AML-193 (cell line): Measurements from ENCODE around the gene GZMM.
"Not testable (repeated sequence)": the region's sequence is repeated elsewhere in the genome, so short reads cannot be mapped to it uniquely, and the experiment has no call there.

Experiments used
- DNase-seq, 2 experiments: peaks; one replicate each; lab custom pipeline; 2025; lab: John Stamatoyannopoulos, UW

GZMM gene

DNA sequence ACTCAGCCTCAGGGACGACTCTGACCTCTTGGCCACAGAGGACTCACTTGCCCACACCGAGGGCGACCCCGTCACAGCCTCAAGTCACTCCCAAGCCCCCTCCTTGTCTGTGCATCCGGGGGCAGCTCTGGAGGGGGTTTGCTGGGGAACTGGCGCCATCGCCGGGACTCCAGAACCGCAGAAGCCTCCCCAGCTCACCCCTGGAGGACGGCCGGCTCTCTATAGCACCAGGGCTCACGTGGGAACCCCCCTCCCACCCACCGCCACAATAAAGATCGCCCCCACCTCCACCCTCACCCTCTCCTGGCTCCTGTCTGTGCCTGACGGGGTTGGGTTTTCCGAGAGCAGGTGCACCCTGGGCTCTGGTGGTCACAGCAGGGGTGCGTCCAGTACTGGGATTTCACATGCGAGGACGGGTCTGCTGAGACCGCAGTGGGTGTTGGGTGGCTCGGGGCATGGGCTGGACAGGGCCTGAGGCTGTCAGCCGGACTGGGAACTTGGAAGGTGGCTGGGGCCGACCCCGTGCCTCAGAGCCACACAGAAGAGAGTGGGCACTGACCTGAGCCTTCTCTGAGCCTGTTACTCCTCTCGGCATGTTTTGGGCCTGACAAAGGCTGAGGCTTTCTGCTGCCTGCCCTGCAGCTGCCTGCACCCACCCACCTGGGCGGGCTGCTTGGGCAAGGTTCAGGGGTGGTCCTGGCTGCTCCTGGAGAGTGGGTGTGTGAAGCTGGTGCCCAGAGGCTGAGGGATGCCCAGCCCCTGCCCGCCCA lies 39.5 kb downstream of the GZMM start:
- no peak for DNase-seq

DNA sequence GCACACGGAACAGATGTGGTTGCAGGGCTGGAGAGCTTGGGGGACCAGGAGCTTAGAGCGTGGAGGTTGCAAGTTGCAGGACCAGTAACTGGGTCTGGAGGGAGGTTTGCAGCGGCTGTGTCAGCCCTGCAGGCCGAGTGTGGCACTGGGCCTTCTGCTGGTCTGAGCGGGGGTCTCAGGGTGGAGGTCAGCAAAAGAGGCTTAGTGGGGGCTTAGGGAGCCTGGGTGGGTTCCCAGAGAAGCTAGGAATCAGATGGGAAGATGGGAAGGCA lies 40.1 kb downstream of the GZMM start:
- DNase-seq, result no peak

DNA sequence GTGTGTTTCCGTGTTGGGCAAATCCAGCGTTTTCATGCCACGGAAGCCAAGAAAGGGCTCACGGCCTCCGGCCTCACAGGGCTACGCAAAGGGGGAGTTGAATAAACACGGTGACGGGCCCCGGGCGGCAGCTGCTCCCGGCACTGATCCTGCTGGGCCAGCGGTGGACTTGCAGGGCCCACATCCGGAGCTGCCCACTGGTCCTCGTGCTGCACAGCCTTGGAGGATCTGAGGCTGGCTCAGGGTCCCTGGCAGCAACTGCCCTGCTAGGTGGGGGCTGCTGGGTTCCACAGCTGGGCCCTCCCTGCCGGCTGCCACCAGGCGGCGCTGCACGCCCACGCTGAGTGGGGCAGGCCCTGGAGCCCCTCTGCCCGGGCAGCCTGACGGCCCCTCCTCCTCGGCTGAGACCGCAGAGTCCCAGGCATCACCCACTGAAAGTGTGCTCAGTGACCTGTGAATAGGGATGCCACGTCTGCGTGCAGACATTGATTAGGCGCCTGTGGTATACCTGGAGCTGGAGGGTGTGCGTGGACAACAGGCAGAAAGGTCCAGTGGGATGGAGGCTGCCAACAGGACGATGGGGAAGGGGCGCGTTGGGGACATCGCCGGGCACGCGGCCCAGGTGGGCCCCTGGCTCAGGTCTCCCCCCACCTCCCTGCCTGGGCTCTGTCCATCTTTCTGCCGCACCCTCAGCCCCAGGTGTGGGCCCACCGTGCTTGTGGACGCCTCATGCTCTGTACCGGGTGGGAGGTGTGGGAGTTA lies 40.6 kb downstream of the GZMM start:
- DNase-seq, result peak; percentile 10 to 32

DNA sequence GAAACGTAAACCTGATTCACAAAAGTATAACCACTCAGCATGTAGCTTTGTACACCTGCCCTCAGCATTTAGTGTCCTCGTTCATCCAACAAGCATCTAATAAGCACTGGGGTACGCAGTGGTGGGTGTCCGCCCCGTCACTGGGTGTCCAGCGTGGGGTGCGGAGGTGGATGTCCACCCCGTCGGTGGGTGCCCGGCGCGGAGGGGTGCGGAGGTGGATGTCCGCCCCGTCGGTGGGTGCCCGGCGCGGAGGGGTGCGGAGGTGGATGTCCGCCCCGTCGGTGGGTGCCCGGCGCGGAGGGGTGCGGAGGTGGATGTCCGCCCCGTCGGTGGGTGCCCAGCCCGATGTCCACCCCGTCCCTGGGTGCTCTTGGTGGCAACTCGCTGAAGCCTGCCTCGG lies 41.3 kb downstream of the GZMM start:
- DNase-seq, result not testable (repeated sequence)

DNA sequence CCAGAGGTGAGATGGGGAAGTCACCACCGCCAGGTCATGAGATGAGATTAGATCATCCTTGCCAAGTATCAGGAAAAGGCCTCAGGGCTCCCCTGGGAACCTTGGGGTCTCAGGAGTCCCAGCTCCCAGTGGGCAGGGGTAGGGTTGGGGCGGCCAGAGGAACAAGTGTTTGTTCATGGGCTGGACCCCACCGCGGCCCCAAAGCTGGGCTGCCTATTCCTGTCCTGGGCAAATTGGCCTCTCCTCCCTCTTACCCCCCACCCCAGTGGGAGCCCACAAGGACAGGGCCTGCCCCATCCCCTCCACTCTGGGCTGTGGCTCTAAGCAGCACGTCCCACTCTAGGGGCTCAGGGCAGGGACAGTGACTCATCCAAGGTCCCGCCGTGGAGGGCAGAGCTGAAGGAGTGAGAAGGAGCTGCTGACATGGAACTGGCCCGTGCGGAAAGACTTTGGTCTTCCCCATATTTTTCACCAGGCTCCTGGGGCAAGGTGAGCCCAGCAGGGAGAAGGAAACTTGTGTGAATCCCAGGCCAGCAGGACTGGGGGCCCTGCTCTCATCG lies 41.8 kb downstream of the GZMM start:
- DNase-seq, result no peak

DNA sequence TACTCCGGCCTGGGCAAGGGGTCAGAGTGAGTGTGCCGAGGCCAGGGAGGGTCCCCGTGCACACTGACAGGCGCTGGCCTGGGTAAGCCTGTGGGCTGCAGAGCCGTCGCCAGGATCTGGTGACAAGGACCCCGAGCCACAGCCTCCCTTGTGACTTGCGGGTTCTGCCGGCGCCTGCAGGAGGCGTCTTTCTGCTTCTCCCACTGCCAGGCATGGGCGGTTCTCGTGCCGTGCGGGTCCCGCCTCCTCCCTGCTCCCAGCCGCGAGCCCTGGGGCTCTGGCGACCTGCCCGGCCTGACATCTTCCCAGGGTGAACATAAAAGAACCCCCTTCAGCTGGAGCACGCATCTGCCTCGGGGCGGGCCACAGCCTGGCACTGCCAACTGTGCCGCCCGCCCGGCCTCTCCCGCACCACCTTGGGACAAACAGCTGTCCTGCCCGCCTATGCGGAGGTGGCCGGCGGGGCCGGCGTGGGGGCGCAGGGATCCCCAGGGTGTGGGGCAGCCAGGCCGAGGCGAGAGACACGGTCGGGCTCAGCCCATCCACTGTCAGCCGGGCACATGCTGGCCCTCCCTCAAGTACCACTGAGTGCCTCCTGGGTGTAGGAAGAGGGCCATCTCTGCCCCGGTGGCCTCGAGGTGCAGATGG lies 44.4 kb downstream of the GZMM start:
- peak; percentile 76 for DNase-seq

DNA sequence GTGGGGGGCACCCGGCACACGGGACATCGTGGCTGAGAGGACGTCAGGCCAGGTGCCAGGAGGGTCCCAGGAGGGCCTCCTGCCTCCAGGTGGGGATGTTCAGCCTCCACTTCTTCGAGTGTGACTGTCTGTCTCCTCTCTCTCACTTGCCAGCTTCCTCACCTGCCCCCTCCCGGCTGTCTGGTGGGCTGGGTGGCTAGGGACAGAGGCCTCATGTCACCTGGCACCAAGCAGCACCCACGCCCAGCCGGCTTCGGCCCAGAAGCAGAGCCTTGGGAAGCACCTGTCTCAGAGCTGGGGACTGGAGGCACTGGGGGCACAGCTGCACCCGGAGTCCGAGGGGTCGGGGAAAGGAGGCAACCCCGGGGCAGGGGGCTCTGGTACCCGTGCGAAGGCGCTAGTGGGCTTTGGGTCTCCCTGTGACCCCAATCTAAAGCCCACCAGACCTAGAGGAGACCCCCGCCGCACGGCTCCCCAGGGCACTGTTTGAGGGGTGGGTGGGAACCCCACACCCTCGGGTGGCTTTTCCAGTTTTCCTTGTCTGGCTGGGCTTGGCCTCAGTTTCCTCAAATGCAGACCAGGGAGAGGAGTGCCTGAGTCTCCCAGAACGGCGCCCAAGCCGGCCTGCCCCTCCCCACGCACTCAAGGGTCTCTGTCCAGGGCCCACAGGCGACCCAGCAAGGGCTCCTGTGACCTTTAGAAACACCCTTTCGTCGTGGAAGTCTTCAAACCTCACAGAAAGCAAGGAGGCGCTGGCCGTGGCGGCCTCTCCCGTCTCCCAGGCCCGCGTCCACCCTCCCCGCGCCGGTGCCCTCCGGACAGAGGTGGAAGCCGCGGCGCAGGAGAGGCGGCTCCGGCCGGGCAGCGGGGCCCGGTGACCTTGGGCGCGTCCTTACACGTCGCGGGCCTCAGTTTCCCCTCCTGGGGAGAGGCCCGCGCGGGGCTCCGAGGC lies 45.2 kb downstream of the GZMM start:
- DNase-seq, result no peak

DNA sequence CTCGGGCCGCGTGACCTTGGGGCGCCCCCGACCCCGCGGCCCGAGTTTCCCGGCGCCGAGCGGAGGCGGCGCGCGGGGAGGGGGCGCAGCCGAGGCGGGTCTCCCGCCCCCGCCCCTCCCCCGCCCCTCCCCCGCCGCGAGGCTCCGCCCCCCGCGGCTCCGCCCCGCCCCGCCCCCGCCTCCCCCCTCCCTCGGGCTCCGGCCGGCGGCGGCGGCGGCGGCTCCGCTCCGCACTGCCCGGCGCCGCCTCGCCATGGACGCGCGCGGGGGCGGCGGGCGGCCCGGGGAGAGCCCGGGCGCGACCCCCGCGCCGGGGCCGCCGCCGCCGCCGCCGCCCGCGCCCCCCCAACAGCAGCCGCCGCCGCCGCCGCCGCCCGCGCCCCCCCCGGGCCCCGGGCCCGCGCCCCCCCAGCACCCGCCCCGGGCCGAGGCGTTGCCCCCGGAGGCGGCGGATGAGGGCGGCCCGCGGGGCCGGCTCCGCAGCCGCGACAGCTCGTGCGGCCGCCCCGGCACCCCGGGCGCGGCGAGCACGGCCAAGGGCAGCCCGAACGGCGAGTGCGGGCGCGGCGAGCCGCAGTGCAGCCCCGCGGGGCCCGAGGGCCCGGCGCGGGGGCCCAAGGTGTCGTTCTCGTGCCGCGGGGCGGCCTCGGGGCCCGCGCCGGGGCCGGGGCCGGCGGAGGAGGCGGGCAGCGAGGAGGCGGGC lies 46.0 kb downstream of the GZMM start, which contains the start of gene HCN2:
HCN2 (plus strand) TSS at position 189 of the 703 bp plus-strand sequence; CDS start at position 254, 65 bp downstream.
- no peak for DNase-seq

DNA sequence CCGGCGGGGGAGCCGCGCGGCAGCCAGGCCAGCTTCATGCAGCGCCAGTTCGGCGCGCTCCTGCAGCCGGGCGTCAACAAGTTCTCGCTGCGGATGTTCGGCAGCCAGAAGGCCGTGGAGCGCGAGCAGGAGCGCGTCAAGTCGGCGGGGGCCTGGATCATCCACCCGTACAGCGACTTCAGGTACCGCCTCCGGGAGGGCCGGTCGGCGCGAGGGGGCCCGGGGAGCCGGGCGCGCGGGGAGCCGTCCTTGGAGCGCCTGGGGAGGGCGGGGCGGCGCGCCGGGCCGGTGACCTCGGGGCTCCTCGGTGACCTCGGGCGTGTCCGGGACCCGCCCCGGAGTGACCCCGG lies 46.5 kb downstream of the GZMM start:
- no peak for DNase-seq

DNA sequence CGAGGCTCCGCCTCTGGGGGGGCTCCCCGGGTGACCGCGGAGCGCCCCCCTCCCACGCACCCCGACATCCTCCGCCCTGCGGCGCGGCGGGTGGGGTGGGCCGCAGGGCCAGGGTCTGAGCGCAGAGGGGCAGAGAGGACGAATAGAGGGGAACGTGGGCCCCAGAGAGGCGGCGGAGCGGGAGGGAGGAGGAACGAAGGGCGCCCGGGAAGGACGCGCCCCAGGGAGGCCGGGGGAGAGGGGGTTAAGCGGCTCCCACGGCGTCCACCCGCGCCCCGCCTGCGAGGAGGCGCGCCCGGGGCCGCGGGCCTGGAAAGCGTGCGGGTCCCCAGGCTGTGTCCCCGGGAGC lies 46.9 kb downstream of the GZMM start:
- DNase-seq, result no peak

DNA sequence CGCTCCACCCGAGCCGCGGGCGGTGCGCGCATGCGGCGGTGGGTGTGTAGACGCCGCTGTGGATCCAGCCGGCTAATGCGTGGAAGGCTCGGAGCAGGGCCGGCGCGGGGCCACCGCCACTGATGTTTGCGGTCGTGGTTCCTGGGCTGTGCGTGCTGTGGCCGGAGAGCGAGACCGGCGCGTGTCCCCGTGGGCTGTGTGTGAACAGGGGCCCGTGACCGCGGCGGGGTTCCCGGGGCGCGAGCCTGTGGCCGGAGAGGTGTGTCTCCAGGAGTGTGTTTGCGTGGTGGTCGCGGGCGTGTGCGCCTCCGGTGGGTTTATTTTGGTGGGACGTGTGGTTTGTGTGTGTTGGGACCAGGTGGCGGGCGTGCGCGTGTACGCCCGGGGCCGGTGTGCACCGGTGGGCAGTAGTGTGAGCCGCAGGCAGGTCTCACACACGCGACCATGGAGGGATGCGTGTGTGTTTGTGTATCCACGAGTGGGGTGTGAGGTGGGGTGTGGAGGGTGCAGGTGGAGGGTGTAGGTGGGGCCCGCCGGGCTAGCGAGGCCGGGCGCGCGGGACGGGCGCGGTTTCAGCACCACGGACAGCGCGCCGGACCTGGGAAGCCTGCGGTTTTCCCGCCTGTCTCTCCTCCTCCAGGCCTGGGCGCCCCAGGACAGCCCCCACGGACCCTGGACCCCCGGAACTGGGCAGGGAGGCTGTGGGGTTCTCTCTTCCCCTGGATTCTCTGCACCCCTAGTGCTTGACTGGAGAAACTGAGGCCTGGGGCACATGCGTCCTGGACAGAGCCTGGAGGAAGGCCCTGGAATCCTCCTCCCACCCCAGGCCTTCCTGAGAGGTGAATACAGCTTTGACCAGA lies 47.5 kb downstream of the GZMM start:
- DNase-seq, result no peak

DNA sequence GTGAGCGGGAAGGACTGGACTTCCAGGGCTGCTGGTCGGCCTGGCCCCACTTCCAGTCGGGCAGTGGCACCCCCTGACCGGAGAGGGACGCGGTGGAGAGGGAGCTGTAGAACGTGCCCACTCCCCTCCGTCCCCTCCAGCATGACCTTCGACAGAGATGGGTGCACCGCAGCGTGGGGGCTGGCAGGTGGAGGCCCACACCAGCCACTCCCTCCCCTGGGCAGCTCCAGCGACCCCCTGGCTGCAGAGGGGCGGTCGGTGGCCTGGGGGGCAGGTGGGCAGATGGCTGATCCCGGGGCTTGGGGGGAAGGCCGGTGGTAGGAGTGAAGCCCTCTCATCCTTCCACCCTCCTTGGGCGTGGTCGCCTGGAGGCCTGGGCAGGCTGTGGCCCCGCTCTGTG lies 48.2 kb downstream of the GZMM start:
- DNase-seq, result no peak

DNA sequence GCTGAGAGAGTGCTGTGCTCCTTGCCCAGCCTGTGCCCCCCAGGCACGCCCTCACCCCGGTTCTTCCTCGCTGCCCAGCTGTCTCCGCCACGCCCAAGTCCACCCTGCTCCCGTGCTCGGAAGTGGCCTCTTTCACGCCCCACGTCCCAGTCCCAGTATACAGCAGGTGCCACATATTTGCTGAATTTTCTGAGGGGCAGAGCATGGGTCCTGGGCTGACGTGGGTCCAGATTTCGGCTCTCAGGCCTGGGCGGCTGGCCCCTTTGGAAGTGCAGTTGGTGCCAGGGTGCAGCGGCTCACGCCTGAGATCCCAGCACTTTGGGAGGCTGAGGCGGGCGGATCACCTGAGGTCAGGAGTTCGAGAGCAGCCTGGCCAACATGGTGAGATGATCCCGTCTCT lies 49.2 kb downstream of the GZMM start:
- no peak for DNase-seq

DNA sequence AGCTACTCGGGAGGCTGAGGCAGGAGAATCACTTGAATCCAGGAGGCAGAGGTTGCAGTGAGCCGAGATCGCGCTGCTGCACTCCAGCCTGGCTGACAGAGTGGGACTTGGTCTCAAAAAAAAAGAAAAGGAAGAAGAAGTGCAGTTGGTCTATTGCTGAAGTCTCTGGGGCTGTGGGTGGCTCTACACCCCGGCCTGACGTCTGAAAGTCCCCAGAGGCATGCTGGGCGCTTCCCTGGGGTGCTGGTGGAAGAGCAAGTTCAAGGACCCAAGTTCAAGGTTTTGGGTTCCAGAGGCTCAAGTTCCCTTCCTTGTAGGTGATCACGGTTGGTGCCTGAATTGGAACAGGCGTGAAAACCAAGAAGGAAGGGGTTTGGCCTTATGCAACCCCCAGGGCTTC lies 49.7 kb downstream of the GZMM start:
- DNase-seq, result no peak

DNA sequence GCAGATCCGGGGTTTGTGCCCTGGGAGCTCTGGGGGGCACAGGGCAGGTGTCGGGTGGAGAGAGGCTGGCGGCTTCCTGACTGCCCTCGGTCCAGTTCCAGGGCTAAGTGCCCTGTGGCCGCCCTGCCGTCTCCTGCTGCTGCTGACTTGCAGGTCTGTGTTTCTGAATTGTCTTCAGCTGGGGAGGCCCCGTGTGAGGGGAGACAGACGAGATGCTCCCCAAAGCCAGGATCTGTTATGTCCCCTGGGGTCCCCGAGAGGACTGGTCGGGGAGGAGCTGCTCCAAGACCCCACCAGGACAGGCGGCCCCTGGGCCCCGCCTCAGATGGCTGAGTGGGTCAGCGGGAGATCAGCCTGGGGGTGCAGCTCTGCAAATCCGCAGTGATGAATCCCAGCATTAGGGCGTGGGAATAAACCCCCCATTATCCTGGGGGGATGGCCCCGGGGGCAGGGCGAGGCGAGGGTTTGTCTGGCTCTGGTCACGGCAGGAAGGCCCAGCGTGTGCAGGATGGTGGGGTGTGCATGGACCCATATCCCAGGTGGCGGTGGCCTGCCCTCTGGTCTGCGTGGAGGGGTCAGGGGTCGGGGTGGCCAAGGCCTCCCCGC lies 50.5 kb downstream of the GZMM start:
- no peak for DNase-seq

DNA sequence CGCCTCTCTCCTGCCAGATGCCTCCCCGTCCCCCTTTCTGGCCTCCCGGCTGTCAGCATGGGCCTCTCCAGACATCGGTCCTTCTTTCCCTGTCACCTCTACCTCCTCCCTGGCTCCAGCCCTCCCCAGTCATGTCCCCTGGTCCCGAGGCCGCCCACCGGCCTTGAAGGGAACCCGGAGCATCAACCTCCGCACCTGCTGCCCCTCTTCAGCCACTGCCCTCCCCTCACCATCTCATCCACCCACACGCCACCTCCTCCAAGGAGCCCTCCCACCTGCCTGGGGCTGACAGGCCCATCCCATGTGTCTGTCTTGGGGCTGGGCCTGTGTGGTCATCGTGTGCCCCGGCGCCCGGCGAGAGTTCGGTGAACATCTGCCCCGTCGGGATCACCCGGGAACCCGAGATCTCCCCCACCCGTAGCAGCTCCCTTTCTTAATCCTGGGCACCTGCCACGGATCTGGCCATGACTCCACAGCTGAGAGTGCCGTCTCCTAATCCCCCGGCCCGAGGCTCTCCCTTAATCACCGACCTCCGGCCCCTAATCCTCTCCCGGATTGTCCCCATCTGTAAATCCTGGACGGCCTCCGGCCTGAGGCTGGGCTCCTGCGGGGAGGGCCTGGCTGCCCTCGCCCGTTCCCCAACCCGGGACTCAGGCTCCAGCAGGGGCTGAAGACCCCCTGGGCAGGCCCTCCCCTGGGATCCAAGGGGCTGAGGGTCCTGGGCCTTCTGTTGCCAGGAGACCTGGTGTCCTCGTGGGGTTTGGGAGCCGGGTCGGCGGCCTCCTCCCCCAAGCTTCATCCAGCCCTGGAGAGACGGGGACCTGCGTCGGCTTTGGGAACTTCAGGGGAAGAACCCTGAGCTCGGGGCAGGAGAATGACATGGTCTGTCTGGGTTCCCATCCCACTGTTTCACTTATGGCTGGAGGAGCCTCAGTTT lies 51.7 kb downstream of the GZMM start:
- DNase-seq, result no peak

DNA sequence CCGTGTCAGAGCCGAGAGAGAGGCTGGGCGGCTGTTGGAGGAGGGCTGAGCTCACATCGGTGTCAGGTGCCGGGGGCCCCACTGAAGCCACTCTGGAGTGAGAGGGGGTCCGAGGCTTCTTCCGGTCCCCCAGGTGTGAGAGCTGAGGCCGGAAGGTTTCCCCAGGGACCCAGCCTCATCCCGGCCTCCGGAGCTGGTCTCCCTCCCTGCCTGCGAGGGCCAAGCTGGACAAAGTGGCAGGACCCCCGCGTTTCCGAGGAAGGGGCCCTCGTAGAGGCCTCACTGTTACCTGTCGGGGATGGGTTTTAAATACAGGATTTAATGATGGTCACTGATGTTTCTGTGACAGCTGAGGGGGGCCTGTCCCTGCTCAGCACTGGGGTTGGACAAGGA lies 52.4 kb downstream of the GZMM start:
- DNase-seq, result no peak

DNA sequence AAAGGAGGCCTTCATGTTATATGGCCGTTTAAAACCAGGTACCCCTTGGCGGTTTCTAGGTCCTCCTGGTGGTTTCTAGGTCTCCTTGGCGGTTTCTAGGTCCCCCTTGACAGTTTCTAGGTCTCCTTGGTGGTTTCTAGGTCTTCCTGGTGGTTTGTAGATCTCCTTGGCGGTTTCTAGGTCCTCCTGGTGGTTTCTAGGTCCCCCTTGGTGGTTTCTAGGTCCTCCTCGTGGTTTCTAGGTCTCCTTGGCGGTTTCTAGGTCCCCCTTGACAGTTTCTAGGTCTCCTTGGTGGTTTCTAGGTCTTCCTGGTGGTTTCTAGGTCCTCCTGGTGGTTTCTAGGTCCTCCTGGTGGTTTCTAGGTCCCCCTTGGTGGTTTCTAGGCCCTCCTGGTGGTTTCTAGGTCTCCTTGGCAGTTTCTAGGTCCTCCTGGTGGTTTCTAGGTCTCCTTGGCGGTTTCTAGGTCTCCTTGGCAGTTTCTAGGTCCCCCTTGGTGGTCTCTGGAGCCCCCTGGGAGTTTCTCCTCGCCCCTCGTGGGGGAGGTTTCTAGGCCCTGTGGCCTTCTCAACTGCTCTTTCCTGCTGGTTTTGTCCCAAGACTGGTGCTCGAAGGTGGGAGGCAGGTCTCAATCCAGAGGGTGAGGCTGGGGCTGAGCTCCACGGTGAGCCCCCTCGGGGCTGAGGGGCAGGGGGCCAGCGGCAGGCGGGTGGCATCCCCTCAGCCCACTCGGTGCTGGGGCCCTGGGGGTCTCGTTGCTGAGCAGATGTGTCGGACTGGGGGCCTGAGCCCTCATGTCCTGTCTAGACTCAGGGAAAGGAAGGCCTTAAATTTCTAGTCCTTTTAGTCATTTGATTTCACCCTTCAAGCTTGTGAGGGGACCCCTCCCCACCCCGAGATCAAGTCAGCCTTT lies 53.8 kb downstream of the GZMM start:
- no peak for DNase-seq
